Ishikawa (cell line): Measurements from ENCODE around the gene KIFC3.

ENCODE experiments used
- CEBPB ChIP-seq: IDR thresholded peaks from 2 replicates; pipeline ENCODE4 v1.6.1; 2012
- CREB1 ChIP-seq: IDR thresholded peaks from 2 replicates; pipeline ENCODE4 v1.6.1; 2012; ENCODE audit warnings: low read depth
- EGR1 ChIP-seq: IDR thresholded peaks from 2 replicates; pipeline ENCODE4 v1.6.1; 2012
- EP300 ChIP-seq: IDR thresholded peaks from 2 replicates; pipeline ENCODE4 v1.6.1; 2012; ENCODE audit warnings: borderline replicate concordance
- FOXM1 ChIP-seq: IDR thresholded peaks from 2 replicates; pipeline ENCODE4 v1.6.1; 2012; ENCODE audit warnings: low read depth, borderline replicate concordance
- NFIC ChIP-seq: IDR thresholded peaks from 2 replicates; pipeline ENCODE4 v1.6.1; 2012
- RAD21 ChIP-seq: IDR thresholded peaks from 2 replicates; pipeline ENCODE4 v1.6.1; 2012; ENCODE audit warnings: low read depth
- TAF1 ChIP-seq: IDR thresholded peaks from 2 replicates; pipeline ENCODE4 v1.6.1; 2012; ENCODE audit warnings: low read depth, mild to moderate bottlenecking
- TCF12 ChIP-seq: IDR thresholded peaks from 2 replicates; pipeline ENCODE4 v1.6.1; 2012; ENCODE audit warnings: low read depth
- TEAD4 ChIP-seq: IDR thresholded peaks from 2 replicates; pipeline ENCODE4 v1.6.1; 2012
- YY1 ChIP-seq: IDR thresholded peaks from 2 replicates; pipeline ENCODE4 v1.6.1; 2012; ENCODE audit warnings: low read depth
- ZBTB7A ChIP-seq: IDR thresholded peaks from 2 replicates; pipeline ENCODE4 v1.6.1; 2012; ENCODE audit warnings: low read depth
- TF ChIP-seq, protein P1 (sequence below): IDR thresholded peaks from 2 replicates; pipeline ENCODE4 v1.6.1; 2012; ENCODE audit warnings: low read depth, mild to moderate bottlenecking
- TF ChIP-seq, protein P2 (sequence below): IDR thresholded peaks from 2 replicates; pipeline ENCODE4 v1.6.1; 2012
- TF ChIP-seq, protein P3 (sequence below): IDR thresholded peaks from 2 replicates; pipeline ENCODE4 v1.6.1; 2012

KIFC3 gene

DNA sequence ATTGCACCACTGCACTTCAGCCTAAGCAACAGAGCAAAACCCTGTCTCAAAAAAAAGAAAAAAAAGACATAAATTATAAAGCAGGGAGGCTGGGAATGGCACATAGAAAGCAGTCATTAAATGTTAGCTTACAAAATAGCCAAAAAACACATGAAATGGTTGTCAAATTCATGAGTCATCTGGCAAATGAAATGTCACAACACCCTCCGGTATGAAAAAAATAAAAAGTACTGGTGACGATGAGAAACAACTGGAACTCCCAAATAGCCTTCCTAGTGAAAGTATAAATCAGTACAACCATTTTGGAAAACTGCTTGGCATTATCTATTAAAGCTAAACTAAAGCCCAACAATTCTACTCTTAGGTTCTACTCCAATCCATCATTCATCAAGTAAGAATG lies 70.3 kb downstream of the KIFC3 start:
- TF ChIP-seq TEAD4 (no peak), TAF1 (no peak), FOXM1 (no peak), NFIC (no peak), TCF12 (no peak), EP300 (no peak), ZBTB7A (no peak), YY1 (no peak), EGR1 (no peak), RAD21 (no peak), CREB1 (no peak), CEBPB (no peak)
- TF ChIP-seq, protein P1, sequence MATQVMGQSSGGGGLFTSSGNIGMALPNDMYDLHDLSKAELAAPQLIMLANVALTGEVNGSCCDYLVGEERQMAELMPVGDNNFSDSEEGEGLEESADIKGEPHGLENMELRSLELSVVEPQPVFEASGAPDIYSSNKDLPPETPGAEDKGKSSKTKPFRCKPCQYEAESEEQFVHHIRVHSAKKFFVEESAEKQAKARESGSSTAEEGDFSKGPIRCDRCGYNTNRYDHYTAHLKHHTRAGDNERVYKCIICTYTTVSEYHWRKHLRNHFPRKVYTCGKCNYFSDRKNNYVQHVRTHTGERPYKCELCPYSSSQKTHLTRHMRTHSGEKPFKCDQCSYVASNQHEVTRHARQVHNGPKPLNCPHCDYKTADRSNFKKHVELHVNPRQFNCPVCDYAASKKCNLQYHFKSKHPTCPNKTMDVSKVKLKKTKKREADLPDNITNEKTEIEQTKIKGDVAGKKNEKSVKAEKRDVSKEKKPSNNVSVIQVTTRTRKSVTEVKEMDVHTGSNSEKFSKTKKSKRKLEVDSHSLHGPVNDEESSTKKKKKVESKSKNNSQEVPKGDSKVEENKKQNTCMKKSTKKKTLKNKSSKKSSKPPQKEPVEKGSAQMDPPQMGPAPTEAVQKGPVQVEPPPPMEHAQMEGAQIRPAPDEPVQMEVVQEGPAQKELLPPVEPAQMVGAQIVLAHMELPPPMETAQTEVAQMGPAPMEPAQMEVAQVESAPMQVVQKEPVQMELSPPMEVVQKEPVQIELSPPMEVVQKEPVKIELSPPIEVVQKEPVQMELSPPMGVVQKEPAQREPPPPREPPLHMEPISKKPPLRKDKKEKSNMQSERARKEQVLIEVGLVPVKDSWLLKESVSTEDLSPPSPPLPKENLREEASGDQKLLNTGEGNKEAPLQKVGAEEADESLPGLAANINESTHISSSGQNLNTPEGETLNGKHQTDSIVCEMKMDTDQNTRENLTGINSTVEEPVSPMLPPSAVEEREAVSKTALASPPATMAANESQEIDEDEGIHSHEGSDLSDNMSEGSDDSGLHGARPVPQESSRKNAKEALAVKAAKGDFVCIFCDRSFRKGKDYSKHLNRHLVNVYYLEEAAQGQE: no peak
- TF ChIP-seq, protein P2, sequence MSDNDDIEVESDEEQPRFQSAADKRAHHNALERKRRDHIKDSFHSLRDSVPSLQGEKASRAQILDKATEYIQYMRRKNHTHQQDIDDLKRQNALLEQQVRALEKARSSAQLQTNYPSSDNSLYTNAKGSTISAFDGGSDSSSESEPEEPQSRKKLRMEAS: no peak
- TF ChIP-seq, protein P3, sequence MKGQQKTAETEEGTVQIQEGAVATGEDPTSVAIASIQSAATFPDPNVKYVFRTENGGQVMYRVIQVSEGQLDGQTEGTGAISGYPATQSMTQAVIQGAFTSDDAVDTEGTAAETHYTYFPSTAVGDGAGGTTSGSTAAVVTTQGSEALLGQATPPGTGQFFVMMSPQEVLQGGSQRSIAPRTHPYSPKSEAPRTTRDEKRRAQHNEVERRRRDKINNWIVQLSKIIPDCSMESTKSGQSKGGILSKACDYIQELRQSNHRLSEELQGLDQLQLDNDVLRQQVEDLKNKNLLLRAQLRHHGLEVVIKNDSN: no peak

DNA sequence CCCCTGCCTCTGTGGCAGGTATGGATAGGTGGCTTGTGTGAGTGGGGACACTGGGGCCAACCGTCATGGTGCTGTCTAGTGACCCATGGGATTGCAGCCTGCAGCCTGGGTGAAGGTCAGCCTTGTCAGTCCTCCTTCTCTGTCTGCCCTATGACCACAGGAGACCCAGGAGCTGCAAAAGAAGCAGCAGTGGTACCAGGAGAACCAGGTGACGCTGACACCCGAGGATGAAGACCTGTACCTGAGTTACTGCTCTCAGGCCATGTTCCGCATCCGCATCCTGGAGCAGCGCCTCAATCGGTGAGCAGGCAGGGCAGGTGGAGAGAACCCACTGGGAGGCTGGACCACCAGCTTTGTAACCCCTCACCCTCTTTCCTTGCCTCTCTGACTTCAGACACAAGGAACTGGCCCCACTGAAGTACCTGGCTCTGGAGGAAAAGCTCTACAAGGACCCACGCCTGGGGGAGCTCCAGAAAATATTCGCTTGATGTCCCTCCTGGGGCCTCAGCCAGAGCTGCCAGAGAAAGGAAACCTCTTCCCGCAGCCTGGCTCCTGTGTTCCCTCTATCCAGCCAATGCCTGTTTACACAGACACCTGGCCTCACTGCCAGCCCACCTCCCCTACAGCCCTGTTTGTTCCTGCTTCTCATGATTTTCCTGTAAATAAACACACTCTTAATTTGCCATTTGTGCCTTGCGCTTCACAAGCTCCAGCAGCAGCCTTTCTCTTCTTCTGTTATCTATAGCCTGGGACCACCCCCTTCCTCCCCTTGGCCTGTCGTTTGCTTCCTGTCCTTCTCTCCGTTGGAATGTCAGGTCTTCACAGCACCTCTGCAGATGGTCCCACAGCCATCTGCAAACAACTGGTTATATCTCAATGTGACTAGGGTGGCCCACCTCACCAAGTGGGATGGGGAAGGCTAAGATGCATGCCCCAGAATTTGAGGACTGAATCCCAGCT lies 71.2 kb downstream of the KIFC3 start:
- no peak for TF ChIP-seq TCF12
- no peak for TF ChIP-seq CEBPB
- TF ChIP-seq EGR1: no peak
- TF ChIP-seq TAF1: no peak
- TF ChIP-seq, protein P2: no peak
- TF ChIP-seq YY1: no peak
- no peak for TF ChIP-seq CREB1
- TF ChIP-seq NFIC: no peak
- no peak for TF ChIP-seq TEAD4
- TF ChIP-seq FOXM1: no peak
- TF ChIP-seq, protein P1: no peak
- TF ChIP-seq RAD21: no peak
- TF ChIP-seq ZBTB7A: no peak
- TF ChIP-seq, protein P3: no peak
- no peak for TF ChIP-seq EP300

DNA sequence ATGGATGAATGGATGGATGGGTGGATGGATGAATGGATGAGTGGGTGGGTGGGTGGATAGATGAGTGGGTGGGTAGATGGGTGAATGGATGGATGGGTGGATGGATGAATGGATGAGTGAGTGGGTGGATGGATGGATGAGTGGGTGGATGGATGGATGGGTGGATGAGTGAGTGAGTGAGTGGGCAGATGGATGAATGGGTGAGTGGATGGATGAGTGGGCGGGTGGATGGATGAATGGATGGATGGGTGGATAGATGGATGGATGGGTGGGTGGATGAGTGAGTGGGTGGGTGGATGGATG lies 73.2 kb downstream of the KIFC3 start:
- no peak for TF ChIP-seq TAF1
- no peak for TF ChIP-seq EGR1
- TF ChIP-seq TCF12: no peak
- no peak for TF ChIP-seq NFIC
- TF ChIP-seq, protein P1: no peak
- TF ChIP-seq YY1: no peak
- TF ChIP-seq, protein P3: no peak
- no peak for TF ChIP-seq ZBTB7A
- no peak for TF ChIP-seq CREB1
- TF ChIP-seq EP300: no peak
- TF ChIP-seq CEBPB: no peak
- TF ChIP-seq FOXM1: no peak
- TF ChIP-seq, protein P2: no peak
- no peak for TF ChIP-seq TEAD4
